Pulmonary artery endothelial cell (primary cell): ENCODE measurements around the gene SLC26A2. TPM values are rescaled to one million over a fixed set of nuclear protein-coding genes. Genes with fewer than 3 reads are reported as not detected.

Experiments
- DNase-seq: peaks from one replicate; pipeline ENCODE4 v3.0.0-alpha.2; 2011; ENCODE audit warnings: low read depth, low spot score
- total RNA-seq: library from RNA; depleted of rRNA; stranded (reverse); fragments of >200 nt; gene quantifications from 2 replicates; pipeline ENCODE4 v1.2.3, GENCODE V29; 2014

SLC26A2 gene
- total RNA-seq, 1 donor from 2014 or later: 19.8 TPM

GRCh38 chr5:150035139-150035895, 74.8 kb downstream of the SLC26A2 start:
- DNase-seq: no peak

GRCh38 chr5:150036513-150036912, 76.0 kb downstream of the SLC26A2 start:
- DNase-seq: no peak

Other genes starting within 250 kb of the SLC26A2 start
- 0.53 and 0.81 TPM in 2 replicates for gene PPARGC1B, start 230.4 kb upstream of the SLC26A2 start, total RNA-seq
- gene PDE6A, start 16.0 kb upstream of the SLC26A2 start, total RNA-seq: not detected in 2 replicates
- 5.0 and 5.6 TPM in 2 replicates for gene TIGD6, start 39.9 kb downstream of the SLC26A2 start, total RNA-seq
- 25.4 and 29.2 TPM in 2 replicates for gene HMGXB3, start 40.0 kb downstream of the SLC26A2 start, total RNA-seq
- not detected in 2 replicates for gene CSF1R, start 125.8 kb downstream of the SLC26A2 start, total RNA-seq
- gene PDGFRB, start 195.1 kb downstream of the SLC26A2 start, total RNA-seq: 0.07 and 0.14 TPM in 2 replicates
- not detected in 2 replicates for gene CDX1, start 206.0 kb downstream of the SLC26A2 start, total RNA-seq
- not detected in 2 replicates for gene SLC6A7, start 229.3 kb downstream of the SLC26A2 start, total RNA-seq